A549 (cell line): Measurements from ENCODE around the gene OR7A17.

Experiments used
- FOSL2 ChIP-seq, 2 experiments: fragments of 450-650 bp in 1 of 2; fragments of >200 bp in 1 of 2; sonication (Bioruptor Twin) in 1 of 2; formaldehyde crosslinking; IDR thresholded peaks; 2 replicates each; pipeline versions ENCODE4 v1.5.0 to v1.6.1; 2016 to 2020; ENCODE audit warnings: mild to moderate bottlenecking in 1 of 2, moderate library complexity in 1 of 2
- POLR2A ChIP-seq: IDR thresholded peaks from 2 replicates; pipeline ENCODE4 v1.6.1; 2012; ENCODE audit warnings: mild to moderate bottlenecking, low read length
- RAD21 ChIP-seq, 2 experiments: fragments of >200 bp in 1 of 2; sonication (Bioruptor Twin) in 1 of 2; formaldehyde crosslinking in 1 of 2; IDR thresholded peaks in 1 of 2; conservative IDR thresholded peaks in 1 of 2; 2 replicates in 1 of 2; 3 replicates in 1 of 2; pipeline ENCODE4 v1.6.1; 2012 to 2018; ENCODE audit warnings: inconsistent platforms in 1 of 2
- ZSCAN20 ChIP-seq: fragments of 250-450 bp; sonication (Bioruptor Pico); IDR thresholded peaks from 2 replicates; pipeline ENCODE4 v1.8.0; 2022; ENCODE audit warnings: mild to moderate bottlenecking, moderate library complexity
- TF ChIP-seq, protein P1 (sequence below): fragments of 200-600 bp; sonication (generic); IDR thresholded peaks from 2 replicates; pipeline ENCODE4 v1.6.1; 2016; ENCODE audit warnings: antibody characterized with exemption, mild to moderate bottlenecking, moderate library complexity
- TF ChIP-seq, protein P2 (sequence below): fragments of >200 bp; sonication (Bioruptor Twin); formaldehyde crosslinking; IDR thresholded peaks from 3 replicates; pipeline ENCODE4 v1.5.1; 2016
- TF ChIP-seq, protein P3 (sequence below): IDR thresholded peaks from 2 replicates; pipeline ENCODE4 v1.6.1; 2012; ENCODE audit warnings: low read depth, borderline replicate concordance

DNA sequence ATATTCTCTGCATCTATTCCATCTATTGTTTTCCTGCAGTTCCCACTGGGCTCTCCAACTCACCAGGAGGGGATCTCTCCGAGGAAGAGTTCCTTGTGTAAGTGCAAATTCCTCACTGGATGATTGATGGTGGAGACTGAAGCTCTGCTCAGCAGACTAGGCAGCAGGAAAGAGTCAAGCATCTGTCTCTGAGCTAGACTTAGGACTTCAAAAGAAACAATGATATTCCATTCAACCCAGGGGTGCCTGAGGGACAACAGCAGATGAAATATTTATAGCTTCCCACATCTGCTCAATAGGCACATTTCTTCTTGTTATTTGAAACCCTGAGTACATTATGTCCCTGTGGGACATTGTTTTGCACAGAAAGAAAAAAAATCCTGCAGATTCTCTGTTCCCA lies 50.9 kb downstream of the OR7A17 start, which contains the start of the genes OR7A5 and OR7C1:
- no peak for TF ChIP-seq POLR2A
- TF ChIP-seq, protein P1, sequence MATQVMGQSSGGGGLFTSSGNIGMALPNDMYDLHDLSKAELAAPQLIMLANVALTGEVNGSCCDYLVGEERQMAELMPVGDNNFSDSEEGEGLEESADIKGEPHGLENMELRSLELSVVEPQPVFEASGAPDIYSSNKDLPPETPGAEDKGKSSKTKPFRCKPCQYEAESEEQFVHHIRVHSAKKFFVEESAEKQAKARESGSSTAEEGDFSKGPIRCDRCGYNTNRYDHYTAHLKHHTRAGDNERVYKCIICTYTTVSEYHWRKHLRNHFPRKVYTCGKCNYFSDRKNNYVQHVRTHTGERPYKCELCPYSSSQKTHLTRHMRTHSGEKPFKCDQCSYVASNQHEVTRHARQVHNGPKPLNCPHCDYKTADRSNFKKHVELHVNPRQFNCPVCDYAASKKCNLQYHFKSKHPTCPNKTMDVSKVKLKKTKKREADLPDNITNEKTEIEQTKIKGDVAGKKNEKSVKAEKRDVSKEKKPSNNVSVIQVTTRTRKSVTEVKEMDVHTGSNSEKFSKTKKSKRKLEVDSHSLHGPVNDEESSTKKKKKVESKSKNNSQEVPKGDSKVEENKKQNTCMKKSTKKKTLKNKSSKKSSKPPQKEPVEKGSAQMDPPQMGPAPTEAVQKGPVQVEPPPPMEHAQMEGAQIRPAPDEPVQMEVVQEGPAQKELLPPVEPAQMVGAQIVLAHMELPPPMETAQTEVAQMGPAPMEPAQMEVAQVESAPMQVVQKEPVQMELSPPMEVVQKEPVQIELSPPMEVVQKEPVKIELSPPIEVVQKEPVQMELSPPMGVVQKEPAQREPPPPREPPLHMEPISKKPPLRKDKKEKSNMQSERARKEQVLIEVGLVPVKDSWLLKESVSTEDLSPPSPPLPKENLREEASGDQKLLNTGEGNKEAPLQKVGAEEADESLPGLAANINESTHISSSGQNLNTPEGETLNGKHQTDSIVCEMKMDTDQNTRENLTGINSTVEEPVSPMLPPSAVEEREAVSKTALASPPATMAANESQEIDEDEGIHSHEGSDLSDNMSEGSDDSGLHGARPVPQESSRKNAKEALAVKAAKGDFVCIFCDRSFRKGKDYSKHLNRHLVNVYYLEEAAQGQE, result no peak
- TF ChIP-seq ZSCAN20 (CRISPR knock-in tag), result no peak
- TF ChIP-seq, protein P2, sequence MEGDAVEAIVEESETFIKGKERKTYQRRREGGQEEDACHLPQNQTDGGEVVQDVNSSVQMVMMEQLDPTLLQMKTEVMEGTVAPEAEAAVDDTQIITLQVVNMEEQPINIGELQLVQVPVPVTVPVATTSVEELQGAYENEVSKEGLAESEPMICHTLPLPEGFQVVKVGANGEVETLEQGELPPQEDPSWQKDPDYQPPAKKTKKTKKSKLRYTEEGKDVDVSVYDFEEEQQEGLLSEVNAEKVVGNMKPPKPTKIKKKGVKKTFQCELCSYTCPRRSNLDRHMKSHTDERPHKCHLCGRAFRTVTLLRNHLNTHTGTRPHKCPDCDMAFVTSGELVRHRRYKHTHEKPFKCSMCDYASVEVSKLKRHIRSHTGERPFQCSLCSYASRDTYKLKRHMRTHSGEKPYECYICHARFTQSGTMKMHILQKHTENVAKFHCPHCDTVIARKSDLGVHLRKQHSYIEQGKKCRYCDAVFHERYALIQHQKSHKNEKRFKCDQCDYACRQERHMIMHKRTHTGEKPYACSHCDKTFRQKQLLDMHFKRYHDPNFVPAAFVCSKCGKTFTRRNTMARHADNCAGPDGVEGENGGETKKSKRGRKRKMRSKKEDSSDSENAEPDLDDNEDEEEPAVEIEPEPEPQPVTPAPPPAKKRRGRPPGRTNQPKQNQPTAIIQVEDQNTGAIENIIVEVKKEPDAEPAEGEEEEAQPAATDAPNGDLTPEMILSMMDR, result no peak
- TF ChIP-seq FOSL2 (IDR thresholded peaks at IDR 0.05), result no peak
- no peak for TF ChIP-seq FOSL2 (CRISPR knock-in tag; IDR thresholded peaks at IDR 0.05)
- TF ChIP-seq, protein P3, sequence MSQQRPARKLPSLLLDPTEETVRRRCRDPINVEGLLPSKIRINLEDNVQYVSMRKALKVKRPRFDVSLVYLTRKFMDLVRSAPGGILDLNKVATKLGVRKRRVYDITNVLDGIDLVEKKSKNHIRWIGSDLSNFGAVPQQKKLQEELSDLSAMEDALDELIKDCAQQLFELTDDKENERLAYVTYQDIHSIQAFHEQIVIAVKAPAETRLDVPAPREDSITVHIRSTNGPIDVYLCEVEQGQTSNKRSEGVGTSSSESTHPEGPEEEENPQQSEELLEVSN, result no peak
- no peak for TF ChIP-seq RAD21 (conservative IDR thresholded peaks at IDR 0.05 in 1 of 2, IDR thresholded peaks at IDR 0.05 in 1 of 2)
